A673 (cell line): ENCODE results near the gene ZNF284. TPM values are rescaled to one million over a fixed set of nuclear protein-coding genes. Genes with fewer than 3 reads are reported as not detected.

Experiments
- BruUV-seq: library from RNA; stranded (reverse); fragments of 400-500 nt; replicated peaks from 2 replicates; lab custom pipeline; 2021; lab: Mats Ljungman, UMichigan
- CTCF ChIA-PET: fragments of 300-600 bp; sonication (Branson Sonifier 250); formaldehyde crosslinking; loops from one replicate; lab custom pipeline; 2022; ENCODE audit warnings: antibody characterized with exemption; lab: Charles Lee
- POLR2A ChIA-PET: fragments of 300-600 bp; sonication (Branson Sonifier 250); formaldehyde crosslinking; loops from one replicate; lab custom pipeline; 2022; ENCODE audit warnings: antibody characterized with exemption; ENCODE audit not compliant: low non-redundant PET; lab: Charles Lee
- DNase-seq: peaks from one replicate; pipeline ENCODE4 v3.0.0-alpha.2; 2015; ENCODE audit warnings: low spot score
- H3K27ac ChIP-seq: fragments of 200-600 bp; sonication (generic); 2 replicates; pipeline ENCODE4 v1.5.1; 2016; ENCODE audit warnings: mixed run types, low read depth, mild to moderate bottlenecking, mixed read lengths, antibody characterized with exemption, low read length; ENCODE audit not compliant: poor library complexity, severe bottlenecking
- H3K27me3 ChIP-seq: fragments of 200-600 bp; sonication (generic); replicated peaks from 2 replicates; pipeline ENCODE4 v1.6.1; 2017; ENCODE audit warnings: mixed run types, low read depth, mild to moderate bottlenecking, mixed read lengths, antibody characterized with exemption, low read length; ENCODE audit not compliant: insufficient read depth, poor library complexity
- H3K36me3 ChIP-seq: fragments of 200-600 bp; sonication (generic); 2 replicates; pipeline ENCODE4 v1.6.1; 2016; ENCODE audit warnings: mixed run types, mild to moderate bottlenecking, mixed read lengths, antibody characterized with exemption, low read length; ENCODE audit not compliant: insufficient read depth, poor library complexity, severe bottlenecking
- H3K4me1 ChIP-seq: fragments of 200-600 bp; sonication (generic); 2 replicates; pipeline ENCODE4 v1.6.1; 2017; ENCODE audit warnings: mixed run types, mild to moderate bottlenecking, mixed read lengths, antibody characterized with exemption, low read length; ENCODE audit not compliant: insufficient read depth, poor library complexity, severe bottlenecking
- H3K4me3 ChIP-seq: fragments of 200-600 bp; sonication (generic); 2 replicates; pipeline ENCODE4 v1.5.1; 2016; ENCODE audit warnings: low read depth, mixed run types, mild to moderate bottlenecking, mixed read lengths, low read length; ENCODE audit not compliant: poor library complexity, severe bottlenecking
- H3K9me3 ChIP-seq: fragments of 200-600 bp; sonication (generic); 2 replicates; pipeline ENCODE4 v1.6.1; 2016; ENCODE audit warnings: mixed run types, low read depth, mild to moderate bottlenecking, mixed read lengths, antibody characterized with exemption, low read length; ENCODE audit not compliant: poor library complexity, severe bottlenecking
- CTCF ChIP-seq: fragments of 300-800, 200-600 bp; sonication (generic); conservative IDR thresholded peaks from 2 replicates; pipeline ENCODE4 v1.5.1; 2017; ENCODE audit warnings: low read depth, mild to moderate bottlenecking, antibody characterized with exemption, low read length, moderate library complexity, mixed read lengths
- EZH2 ChIP-seq: fragments of 200-600 bp; sonication (generic); IDR thresholded peaks from 2 replicates; pipeline ENCODE4 v1.6.1; 2017; ENCODE audit warnings: borderline replicate concordance, low read depth, mild to moderate bottlenecking, mixed read lengths, antibody characterized with exemption, low read length; ENCODE audit not compliant: poor library complexity, severe bottlenecking
- intact Hi-C: fragments of 100-400 bp; cut with micrococcal nuclease; formaldehyde crosslinking; loops from one replicate; pipeline ENCODE4 v1.10.0; 2022; ENCODE audit not compliant: unreplicated experiment
- total RNA-seq: library from RNA; stranded (reverse); gene quantifications from 2 replicates; pipeline ENCODE4 v1.2.3, GENCODE V29; 2021

ZNF284 gene
- total RNA-seq, 1 experiment from 2014 or later, result 3.1 TPM

DNA sequence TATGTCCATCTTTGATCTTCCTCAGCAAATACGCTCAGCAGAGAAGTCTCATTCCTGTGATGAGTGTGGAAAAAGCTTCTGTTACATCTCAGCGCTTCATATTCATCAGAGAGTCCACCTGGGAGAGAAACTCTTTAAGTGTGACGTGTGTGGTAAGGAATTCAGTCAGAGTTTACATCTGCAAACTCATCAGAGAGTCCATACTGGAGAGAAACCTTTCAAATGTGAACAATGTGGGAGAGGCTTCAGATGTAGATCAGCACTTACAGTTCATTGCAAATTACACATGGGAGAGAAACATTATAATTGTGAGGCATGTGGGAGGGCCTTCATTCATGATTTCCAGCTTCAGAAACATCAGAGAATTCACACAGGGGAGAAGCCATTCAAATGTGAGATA is 5.7 kb upstream of the ZNF284 start:
- Histone ChIP-seq H3K36me3 (peaks cover 37% of the 10 kb centered on the region), H3K27me3 (no peaks in the 10 kb centered on the region), H3K9me3 (peaks cover 42% of the 10 kb centered on the region), H3K4me3 (no peak overlapping the region), H3K4me1 (no peaks in the 10 kb centered on the region), H3K27ac (no peak overlapping the region)
- no peak for DNase-seq
- no TSS peak for BruUV-seq
- ChIA-PET CTCF (no interaction called here), POLR2A (no interaction called here)
- TF ChIP-seq EZH2, result no peak
- TF ChIP-seq CTCF, result no peak
- intact Hi-C loops, result no loop called here

DNA sequence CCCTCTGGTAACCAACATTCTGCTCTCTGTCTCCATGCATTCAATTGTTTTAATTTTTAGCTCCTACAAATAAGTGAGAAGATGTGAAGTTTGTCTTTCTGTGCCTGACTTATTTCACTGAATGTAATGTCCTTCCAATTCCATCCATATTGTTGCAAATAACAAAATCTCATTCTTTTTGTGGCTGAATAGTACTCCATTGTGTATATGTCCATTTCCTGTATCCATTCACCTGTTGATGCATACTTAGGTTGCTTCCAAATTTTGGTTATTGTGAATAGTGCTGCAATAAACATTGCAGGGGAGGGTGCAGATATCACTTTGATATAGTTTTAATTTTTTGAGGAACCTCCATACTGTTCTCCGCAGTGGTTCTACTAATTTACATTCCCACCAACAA is 2.5 kb upstream of the ZNF284 start:
- BruUV-seq, result no TSS peak

DNA sequence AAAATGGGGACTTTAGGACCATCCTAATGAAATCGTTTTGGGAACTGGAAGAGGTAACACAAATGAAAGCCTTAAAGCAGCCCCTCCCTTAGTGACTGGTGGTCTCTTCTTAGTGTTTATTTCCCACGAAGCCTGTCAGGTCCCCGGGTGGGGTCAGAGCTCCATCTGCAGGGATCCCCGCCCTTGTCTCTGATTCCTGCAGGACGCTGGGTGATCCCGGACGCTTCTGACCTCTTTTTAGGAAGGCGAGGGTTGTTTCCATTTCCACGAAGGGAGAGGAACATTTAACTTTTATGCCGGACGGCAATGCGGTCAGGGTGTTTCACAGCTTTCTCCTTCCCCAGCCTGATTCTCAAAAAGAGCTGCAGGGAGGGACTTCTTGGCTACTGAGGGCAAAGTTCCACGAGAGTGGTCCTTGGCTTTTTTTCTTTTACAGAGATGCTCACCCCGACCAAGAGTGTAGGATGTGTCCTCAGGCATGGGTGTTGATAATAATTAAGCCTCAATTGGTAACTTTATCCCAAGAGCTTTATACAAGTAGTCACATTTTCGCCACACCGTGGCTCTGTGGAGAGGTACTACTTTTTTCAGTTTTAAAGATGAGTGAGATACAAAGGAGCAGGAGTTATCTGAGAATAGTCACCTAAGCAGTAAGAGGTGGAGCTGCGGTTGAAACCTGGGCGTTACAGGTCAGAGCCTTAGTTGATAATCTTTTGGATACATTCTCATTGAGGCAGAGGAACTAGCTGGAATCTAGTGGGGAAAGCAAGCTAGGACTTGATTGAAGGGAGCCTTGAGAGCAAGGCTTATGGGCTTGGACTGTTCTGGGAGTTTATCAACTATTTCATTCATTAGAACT is 813 bp downstream of the ZNF284 start:
- Histone ChIP-seq H3K4me1 (no peaks in the 10 kb centered on the region), H3K36me3 (no peaks in the 10 kb centered on the region), H3K9me3 (peaks cover 16% of the 10 kb centered on the region), H3K4me3 (peak overlapping the region; percentile 57), H3K27ac (peak overlapping the region; percentile 10), H3K27me3 (no peaks in the 10 kb centered on the region)
- CTCF ChIA-PET, result no interaction called here
- TSS peak; percentile 77 for BruUV-seq
- no peak for TF ChIP-seq CTCF
- no peak for TF ChIP-seq EZH2
- DNase-seq, result peak; percentile 4
- intact Hi-C loops, result no loop called here
- POLR2A ChIA-PET, result no interaction called here

More for the DNA sequence above, 2.5 kb upstream of the ZNF284 start:
- Histone ChIP-seq H3K36me3 (peaks cover 28% of the 10 kb centered on the region), H3K4me1 (no peaks in the 10 kb centered on the region), H3K27ac (no peak overlapping the region), H3K4me3 (no peak overlapping the region), H3K27me3 (no peaks in the 10 kb centered on the region), H3K9me3 (peaks cover 42% of the 10 kb centered on the region)
- no peak for TF ChIP-seq CTCF
- no peak for TF ChIP-seq EZH2
- intact Hi-C loops, result no loop called here
- no peak for DNase-seq
- ChIA-PET CTCF (no interaction called here), POLR2A (no interaction called here)
